ENCODE results near the gene DISP2. TPM values are rescaled to one million over a fixed set of nuclear protein-coding genes. Genes with fewer than 3 reads are reported as not detected.

The DISP2 gene
- total and polyA plus RNA-seq, 2 experiments from 2014 or later: 1.3 to 2.2 TPM

DNA sequence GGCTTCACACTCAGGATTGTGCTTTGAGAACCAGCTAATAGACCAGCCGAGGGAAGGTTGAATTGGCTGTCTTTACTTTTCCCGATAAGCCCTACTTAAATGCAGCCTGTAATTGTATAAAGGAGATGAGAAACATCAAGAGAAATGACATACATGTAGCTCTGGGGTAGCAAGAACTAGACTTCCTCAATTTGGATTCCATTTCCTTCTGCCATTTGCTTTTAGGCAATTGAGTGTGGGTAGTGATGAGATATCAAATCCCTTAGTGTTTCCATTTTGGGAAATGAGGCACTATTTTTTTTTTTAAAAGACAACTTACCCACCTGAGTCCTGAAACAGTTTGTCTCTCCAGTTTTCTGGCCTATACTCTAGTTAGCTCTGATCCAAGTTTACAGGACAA is 32.3 kb upstream of the DISP2 start:
- H3K9me3 Mint-ChIP-seq: no peaks in the 10 kb centered on the region; the same call in 2 of the 3 replicates
- H3K4me2 ChIP-seq: peak overlapping the region; percentile 89
- H3K36me3 Mint-ChIP-seq (ENCODE audit: low read depth): peaks cover 20% of the 10 kb centered on the region
- peaks cover 37% of the 10 kb centered on the region for H3K27me3 Mint-ChIP-seq (ENCODE audit: insufficient read depth, low read depth, poor library complexity)
- H3K27me3 ChIP-seq (ENCODE audit: insufficient read depth): peaks cover 34% of the 10 kb centered on the region
- TF ChIP-seq, protein P1, sequence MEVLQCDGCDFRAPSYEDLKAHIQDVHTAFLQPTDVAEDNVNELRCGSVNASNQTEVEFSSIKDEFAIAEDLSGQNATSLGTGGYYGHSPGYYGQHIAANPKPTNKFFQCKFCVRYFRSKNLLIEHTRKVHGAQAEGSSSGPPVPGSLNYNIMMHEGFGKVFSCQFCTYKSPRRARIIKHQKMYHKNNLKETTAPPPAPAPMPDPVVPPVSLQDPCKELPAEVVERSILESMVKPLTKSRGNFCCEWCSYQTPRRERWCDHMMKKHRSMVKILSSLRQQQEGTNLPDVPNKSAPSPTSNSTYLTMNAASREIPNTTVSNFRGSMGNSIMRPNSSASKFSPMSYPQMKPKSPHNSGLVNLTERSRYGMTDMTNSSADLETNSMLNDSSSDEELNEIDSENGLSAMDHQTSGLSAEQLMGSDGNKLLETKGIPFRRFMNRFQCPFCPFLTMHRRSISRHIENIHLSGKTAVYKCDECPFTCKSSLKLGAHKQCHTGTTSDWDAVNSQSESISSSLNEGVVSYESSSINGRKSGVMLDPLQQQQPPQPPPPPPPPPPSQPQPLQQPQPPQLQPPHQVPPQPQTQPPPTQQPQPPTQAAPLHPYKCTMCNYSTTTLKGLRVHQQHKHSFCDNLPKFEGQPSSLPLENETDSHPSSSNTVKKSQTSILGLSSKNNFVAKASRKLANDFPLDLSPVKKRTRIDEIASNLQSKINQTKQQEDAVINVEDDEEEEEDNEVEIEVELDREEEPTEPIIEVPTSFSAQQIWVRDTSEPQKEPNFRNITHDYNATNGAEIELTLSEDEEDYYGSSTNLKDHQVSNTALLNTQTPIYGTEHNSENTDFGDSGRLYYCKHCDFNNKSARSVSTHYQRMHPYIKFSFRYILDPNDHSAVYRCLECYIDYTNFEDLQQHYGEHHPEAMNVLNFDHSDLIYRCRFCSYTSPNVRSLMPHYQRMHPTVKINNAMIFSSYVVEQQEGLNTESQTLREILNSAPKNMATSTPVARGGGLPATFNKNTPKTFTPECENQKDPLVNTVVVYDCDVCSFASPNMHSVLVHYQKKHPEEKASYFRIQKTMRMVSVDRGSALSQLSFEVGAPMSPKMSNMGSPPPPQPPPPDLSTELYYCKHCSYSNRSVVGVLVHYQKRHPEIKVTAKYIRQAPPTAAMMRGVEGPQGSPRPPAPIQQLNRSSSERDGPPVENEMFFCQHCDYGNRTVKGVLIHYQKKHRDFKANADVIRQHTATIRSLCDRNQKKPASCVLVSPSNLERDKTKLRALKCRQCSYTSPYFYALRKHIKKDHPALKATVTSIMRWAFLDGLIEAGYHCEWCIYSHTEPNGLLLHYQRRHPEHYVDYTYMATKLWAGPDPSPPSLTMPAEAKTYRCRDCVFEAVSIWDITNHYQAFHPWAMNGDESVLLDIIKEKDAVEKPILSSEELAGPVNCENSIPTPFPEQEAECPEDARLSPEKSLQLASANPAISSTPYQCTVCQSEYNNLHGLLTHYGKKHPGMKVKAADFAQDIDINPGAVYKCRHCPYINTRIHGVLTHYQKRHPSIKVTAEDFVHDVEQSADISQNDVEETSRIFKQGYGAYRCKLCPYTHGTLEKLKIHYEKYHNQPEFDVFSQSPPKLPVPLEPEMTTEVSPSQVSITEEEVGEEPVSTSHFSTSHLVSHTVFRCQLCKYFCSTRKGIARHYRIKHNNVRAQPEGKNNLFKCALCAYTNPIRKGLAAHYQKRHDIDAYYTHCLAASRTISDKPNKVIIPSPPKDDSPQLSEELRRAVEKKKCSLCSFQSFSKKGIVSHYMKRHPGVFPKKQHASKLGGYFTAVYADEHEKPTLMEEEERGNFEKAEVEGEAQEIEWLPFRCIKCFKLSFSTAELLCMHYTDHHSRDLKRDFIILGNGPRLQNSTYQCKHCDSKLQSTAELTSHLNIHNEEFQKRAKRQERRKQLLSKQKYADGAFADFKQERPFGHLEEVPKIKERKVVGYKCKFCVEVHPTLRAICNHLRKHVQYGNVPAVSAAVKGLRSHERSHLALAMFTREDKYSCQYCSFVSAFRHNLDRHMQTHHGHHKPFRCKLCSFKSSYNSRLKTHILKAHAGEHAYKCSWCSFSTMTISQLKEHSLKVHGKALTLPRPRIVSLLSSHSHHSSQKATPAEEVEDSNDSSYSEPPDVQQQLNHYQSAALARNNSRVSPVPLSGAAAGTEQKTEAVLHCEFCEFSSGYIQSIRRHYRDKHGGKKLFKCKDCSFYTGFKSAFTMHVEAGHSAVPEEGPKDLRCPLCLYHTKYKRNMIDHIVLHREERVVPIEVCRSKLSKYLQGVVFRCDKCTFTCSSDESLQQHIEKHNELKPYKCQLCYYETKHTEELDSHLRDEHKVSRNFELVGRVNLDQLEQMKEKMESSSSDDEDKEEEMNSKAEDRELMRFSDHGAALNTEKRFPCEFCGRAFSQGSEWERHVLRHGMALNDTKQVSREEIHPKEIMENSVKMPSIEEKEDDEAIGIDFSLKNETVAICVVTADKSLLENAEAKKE (CRISPR knock-in tag; IDR thresholded peaks at IDR 0.05): no peak
- TF ChIP-seq, protein P2, sequence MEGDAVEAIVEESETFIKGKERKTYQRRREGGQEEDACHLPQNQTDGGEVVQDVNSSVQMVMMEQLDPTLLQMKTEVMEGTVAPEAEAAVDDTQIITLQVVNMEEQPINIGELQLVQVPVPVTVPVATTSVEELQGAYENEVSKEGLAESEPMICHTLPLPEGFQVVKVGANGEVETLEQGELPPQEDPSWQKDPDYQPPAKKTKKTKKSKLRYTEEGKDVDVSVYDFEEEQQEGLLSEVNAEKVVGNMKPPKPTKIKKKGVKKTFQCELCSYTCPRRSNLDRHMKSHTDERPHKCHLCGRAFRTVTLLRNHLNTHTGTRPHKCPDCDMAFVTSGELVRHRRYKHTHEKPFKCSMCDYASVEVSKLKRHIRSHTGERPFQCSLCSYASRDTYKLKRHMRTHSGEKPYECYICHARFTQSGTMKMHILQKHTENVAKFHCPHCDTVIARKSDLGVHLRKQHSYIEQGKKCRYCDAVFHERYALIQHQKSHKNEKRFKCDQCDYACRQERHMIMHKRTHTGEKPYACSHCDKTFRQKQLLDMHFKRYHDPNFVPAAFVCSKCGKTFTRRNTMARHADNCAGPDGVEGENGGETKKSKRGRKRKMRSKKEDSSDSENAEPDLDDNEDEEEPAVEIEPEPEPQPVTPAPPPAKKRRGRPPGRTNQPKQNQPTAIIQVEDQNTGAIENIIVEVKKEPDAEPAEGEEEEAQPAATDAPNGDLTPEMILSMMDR (conservative IDR thresholded peaks at IDR 0.05; ENCODE audit: low read depth in 2 of 2): no peak
- TF ChIP-seq ZNF331 (CRISPR knock-in tag; IDR thresholded peaks at IDR 0.05; ENCODE audit: low read depth): no peak
- TF ChIP-seq CREB1 (CRISPR knock-in tag; IDR thresholded peaks at IDR 0.05; ENCODE audit: low read depth): no peak
- TF ChIP-seq EZH2phosphoT487 (IDR thresholded peaks at IDR 0.05; ENCODE audit: unreplicated experiment): no peak
- TF ChIP-seq, protein P3, sequence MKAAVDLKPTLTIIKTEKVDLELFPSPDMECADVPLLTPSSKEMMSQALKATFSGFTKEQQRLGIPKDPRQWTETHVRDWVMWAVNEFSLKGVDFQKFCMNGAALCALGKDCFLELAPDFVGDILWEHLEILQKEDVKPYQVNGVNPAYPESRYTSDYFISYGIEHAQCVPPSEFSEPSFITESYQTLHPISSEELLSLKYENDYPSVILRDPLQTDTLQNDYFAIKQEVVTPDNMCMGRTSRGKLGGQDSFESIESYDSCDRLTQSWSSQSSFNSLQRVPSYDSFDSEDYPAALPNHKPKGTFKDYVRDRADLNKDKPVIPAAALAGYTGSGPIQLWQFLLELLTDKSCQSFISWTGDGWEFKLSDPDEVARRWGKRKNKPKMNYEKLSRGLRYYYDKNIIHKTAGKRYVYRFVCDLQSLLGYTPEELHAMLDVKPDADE (IDR thresholded peaks at IDR 0.05): no peak
- TF ChIP-seq POLR2AphosphoS5 (IDR thresholded peaks at IDR 0.05; ENCODE audit: low read depth): no peak
- peaks cover 16% of the 10 kb centered on the region; the same call in 1 of the 2 replicates for H3F3A ChIP-seq (replicated peaks; ENCODE audit: low read depth)
- H3K4me1 Mint-ChIP-seq: peaks cover 67% of the 10 kb centered on the region
- H3K27ac Mint-ChIP-seq: no peak overlapping the region
- H4K20me1 ChIP-seq (replicated peaks; ENCODE audit: insufficient read depth): peaks cover 10% of the 10 kb centered on the region
- H3K4me3 ChIP-seq: peak overlapping the region; percentile 83
- peak overlapping the region; percentile 79 for H3K4me3 Mint-ChIP-seq
- ATAC-seq (no peak), DNase-seq (ENCODE audit: low spot score) (no peak)
- H2AFZ ChIP-seq: no peak overlapping the region
- peaks cover 21% of the 10 kb centered on the region for H3K79me2 ChIP-seq (replicated peaks; ENCODE audit: insufficient read depth)
- H3K36me3 ChIP-seq (ENCODE audit: insufficient read depth): no peaks in the 10 kb centered on the region
- no peak overlapping the region for H3K27ac ChIP-seq (ENCODE audit: low read depth)
- peaks cover 61% of the 10 kb centered on the region for H3K4me1 ChIP-seq (ENCODE audit: insufficient read depth)
- no peaks in the 10 kb centered on the region for H3K9me2 ChIP-seq (ENCODE audit: insufficient read depth)

All from GM23338 (cell line).